Memory B cell (primary cell): Measurements from ENCODE around the gene TVP23A.

Source experiments
- ATAC-seq: fragments of 150-1000 bp; cut with Tn5 transposase; 2 replicates; pipeline ENCODE4 v1.10.0; 2021; ENCODE audit warnings: low read depth, mild to moderate bottlenecking, moderate library complexity
- DNase-seq, 2 donors: peaks; one replicate each; pipeline ENCODE4 v3.0.0; 2022; ENCODE audit warnings: low spot score in 2 of 2
- H3K27ac Mint-ChIP-seq: one replicate; pipeline ENCODE4 v1.8.0; 2022; ENCODE audit warnings: mild to moderate bottlenecking, moderate library complexity, mixed read lengths
- H3K27me3 Mint-ChIP-seq: one replicate; pipeline ENCODE4 v1.8.0; 2022; ENCODE audit warnings: mixed read lengths
- H3K36me3 Mint-ChIP-seq: one replicate; pipeline ENCODE4 v1.8.0; 2022; ENCODE audit warnings: mild to moderate bottlenecking, mixed read lengths
- H3K4me1 Mint-ChIP-seq: one replicate; pipeline ENCODE4 v1.8.0; 2022; ENCODE audit warnings: mixed read lengths
- H3K4me3 Mint-ChIP-seq: one replicate; pipeline ENCODE4 v1.8.0; 2022; ENCODE audit warnings: mild to moderate bottlenecking, moderate library complexity, mixed read lengths
- H3K9me3 Mint-ChIP-seq: one replicate; pipeline ENCODE4 v1.8.0; 2022; ENCODE audit warnings: mixed read lengths

The TVP23A gene

GRCh38 chr16:10817963-10818941 is at the start of gene TVP23A:
TVP23A (minus strand) TSS chr16:10818794; CDS start chr16:10818493, 301 bp downstream.
- Mint-ChIP-seq H3K27ac (no peak within 1 kb of the TSS), H3K9me3 (no peaks in the 10 kb centered on the region), H3K4me3 (no peak within 1 kb of the TSS), H3K27me3 (no peaks in the 10 kb centered on the region), H3K36me3 (no peaks in the 10 kb centered on the region), H3K4me1 (peaks cover 13% of the 10 kb centered on the region)
- ATAC-seq (no peak), DNase-seq (no peak)

GRCh38 chr16:10868104-10868595 is 49.6 kb upstream of the TVP23A start:
- Mint-ChIP-seq H3K4me3 (peak overlapping the region; percentile 73), H3K9me3 (no peaks in the 10 kb centered on the region), H3K4me1 (peaks cover 68% of the 10 kb centered on the region), H3K27me3 (no peaks in the 10 kb centered on the region), H3K36me3 (peaks cover 10% of the 10 kb centered on the region), H3K27ac (peak overlapping the region; percentile 94)
- no peak for ATAC-seq
- DNase-seq, result no peak

DNA sequence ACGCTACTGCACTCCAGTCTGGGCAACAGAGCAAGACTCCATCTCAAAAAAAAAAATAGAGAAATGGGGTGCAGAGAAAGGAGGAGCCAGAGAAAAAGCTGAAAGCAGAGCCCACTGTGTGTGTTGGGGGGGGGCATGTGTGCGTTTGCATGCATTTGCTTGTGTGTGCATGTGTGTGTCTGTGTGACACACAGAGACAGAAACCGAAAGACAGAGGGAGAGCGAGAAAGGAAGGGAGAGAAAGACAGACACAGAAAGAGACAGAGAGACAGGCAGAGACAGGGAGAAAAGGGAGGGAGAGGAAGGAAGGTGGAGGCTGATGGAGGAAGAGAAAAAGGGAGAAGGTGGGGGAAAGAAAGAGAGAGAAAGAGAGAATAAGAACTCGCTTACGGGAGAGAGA is 48.6 kb upstream of the TVP23A start:
- ATAC-seq (peak; percentile 11), DNase-seq (no peak)
- H3K4me1 Mint-ChIP-seq, result peaks cover 63% of the 10 kb centered on the region
- no peaks in the 10 kb centered on the region for H3K9me3 Mint-ChIP-seq
- H3K27me3 Mint-ChIP-seq, result no peaks in the 10 kb centered on the region
- H3K27ac Mint-ChIP-seq, result peak overlapping the region; percentile 94
- H3K36me3 Mint-ChIP-seq, result peaks cover 10% of the 10 kb centered on the region
- peak overlapping the region; percentile 81 for H3K4me3 Mint-ChIP-seq

DNA sequence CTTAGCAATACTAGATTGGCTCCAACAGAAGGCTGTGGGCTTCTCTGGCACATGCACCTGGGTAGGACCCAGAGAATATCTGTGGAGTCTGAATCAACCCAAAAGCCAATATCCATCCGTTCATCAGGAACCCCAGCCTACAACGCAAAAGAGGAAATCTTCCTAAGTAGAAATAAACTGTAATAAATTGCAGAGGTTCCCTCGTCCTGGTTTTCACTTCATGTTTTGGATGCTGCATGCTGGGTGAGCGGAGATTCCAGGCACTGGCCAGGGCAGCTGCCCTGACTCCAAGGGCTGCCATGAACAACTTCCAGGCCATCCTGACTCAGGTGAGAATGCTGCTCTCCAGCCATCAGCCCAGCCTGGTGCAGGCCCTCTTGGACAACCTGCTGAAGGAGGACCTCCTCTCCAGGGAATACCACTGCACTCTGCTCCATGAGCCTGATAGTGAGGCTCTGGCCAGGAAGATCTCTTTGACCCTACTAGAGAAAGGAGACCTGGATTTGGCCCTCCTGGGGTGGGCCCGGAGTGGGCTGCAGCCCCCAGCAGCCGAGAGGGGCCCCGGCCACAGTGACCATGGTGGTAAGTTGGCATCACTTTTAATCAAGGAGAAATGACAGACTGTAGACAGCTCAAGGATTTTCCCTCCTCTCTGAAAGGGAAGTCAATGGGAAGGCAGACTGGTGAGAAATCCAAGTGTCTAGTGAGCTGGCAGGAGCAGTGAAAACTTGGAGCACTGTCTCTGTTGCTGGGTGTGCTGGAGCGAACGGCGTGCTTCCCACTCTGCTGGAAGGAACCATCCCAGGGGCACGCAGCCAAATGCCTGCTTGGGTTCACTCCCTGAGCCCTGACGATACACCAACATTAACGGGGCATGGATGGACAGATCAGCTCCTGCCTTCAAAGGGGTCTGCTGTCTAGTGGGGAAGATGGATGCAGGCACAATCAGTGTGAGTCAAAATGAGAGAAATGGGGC is 47.7 kb upstream of the TVP23A start:
- Mint-ChIP-seq H3K27me3 (no peaks in the 10 kb centered on the region), H3K36me3 (peaks cover 10% of the 10 kb centered on the region), H3K4me3 (peak overlapping the region; percentile 38), H3K4me1 (peaks cover 56% of the 10 kb centered on the region), H3K27ac (peak overlapping the region; percentile 94), H3K9me3 (no peaks in the 10 kb centered on the region)
- DNase-seq, result no peak
- ATAC-seq, result no peak

GRCh38 chr16:10862438-10862837 is 43.8 kb upstream of the TVP23A start:
- Mint-ChIP-seq H3K27me3 (no peaks in the 10 kb centered on the region), H3K4me3 (no peak overlapping the region), H3K27ac (no peak overlapping the region), H3K36me3 (peaks cover 31% of the 10 kb centered on the region), H3K9me3 (peaks cover 8% of the 10 kb centered on the region), H3K4me1 (peaks cover 33% of the 10 kb centered on the region)
- ATAC-seq, result no peak
- DNase-seq, result no peak

DNA sequence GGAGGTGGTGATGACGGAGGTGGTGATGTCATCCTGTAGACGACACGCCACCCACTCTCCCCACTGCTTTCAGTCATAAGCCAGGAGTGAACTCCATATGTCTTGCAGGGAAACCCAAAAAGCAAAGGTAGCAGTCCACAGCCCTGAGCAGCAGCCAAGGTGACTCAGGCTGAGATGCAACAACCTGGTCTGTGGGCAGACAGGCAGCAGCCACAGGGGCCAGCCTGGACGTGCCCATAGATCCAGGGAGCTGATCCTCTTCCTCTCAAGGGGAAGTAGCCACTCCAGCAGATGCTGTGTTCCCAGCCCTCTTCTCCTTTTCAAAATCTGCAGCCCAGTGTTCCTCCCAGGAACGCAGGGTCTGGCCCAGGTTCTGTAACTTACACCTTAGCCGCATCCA is 41.1 kb upstream of the TVP23A start:
- DNase-seq (no peak), ATAC-seq (no peak)
- H3K27ac Mint-ChIP-seq, result no peak overlapping the region
- H3K4me1 Mint-ChIP-seq, result peaks cover 21% of the 10 kb centered on the region
- peaks cover 27% of the 10 kb centered on the region for H3K36me3 Mint-ChIP-seq
- H3K9me3 Mint-ChIP-seq, result peaks cover 8% of the 10 kb centered on the region
- H3K27me3 Mint-ChIP-seq, result no peaks in the 10 kb centered on the region
- H3K4me3 Mint-ChIP-seq, result no peak overlapping the region

- H3K4me3 Mint-ChIP-seq, result no peak overlapping the region
- no peak overlapping the region for H3K27ac Mint-ChIP-seq
- ATAC-seq, result no peak
- DNase-seq, result no peak
- peaks cover 8% of the 10 kb centered on the region for H3K9me3 Mint-ChIP-seq
- H3K4me1 Mint-ChIP-seq, result peaks cover 20% of the 10 kb centered on the region
- no peaks in the 10 kb centered on the region for H3K27me3 Mint-ChIP-seq
- H3K36me3 Mint-ChIP-seq, result peaks cover 29% of the 10 kb centered on the region
These were observed 40.4 kb upstream of the TVP23A start for GRCh38 chr16:10859020-10859419.

DNA sequence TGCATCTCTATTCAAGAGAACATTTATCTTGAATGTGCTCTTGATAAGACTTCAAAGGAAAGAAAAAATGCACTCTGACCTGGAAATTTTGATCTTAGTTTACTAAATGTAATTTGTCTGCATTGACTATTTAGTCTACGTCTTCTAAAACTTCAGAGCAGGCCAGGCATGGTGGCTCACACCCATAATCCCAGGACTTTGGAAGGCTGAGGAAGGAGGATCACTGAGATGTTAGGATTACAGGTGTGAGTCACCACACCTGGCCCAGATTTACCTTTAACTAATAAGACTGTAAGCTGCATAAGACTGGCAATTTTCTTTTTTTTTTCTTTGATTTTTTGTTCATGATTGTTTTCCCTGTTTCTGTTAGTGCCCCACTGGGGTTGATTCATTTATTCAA is 39.6 kb upstream of the TVP23A start:
- Mint-ChIP-seq H3K9me3 (peaks cover 8% of the 10 kb centered on the region), H3K4me1 (peaks cover 18% of the 10 kb centered on the region), H3K27ac (no peak overlapping the region), H3K4me3 (no peak overlapping the region), H3K27me3 (no peaks in the 10 kb centered on the region), H3K36me3 (peaks cover 27% of the 10 kb centered on the region)
- ATAC-seq (no peak), DNase-seq (no peak)

- peak; percentile 58 for ATAC-seq
- H3K4me3 Mint-ChIP-seq, result no peak overlapping the region
- H3K27ac Mint-ChIP-seq, result no peak overlapping the region
- peaks cover 8% of the 10 kb centered on the region for H3K9me3 Mint-ChIP-seq
- peaks cover 29% of the 10 kb centered on the region for H3K4me1 Mint-ChIP-seq
- peaks cover 30% of the 10 kb centered on the region for H3K36me3 Mint-ChIP-seq
- DNase-seq, result no peak
- no peaks in the 10 kb centered on the region for H3K27me3 Mint-ChIP-seq
These were observed 37.4 kb upstream of the TVP23A start for GRCh38 chr16:10856042-10856441.

- H3K27ac Mint-ChIP-seq, result peak overlapping the region; percentile 10
- no peak overlapping the region for H3K4me3 Mint-ChIP-seq
- ATAC-seq, result no peak
- no peaks in the 10 kb centered on the region for H3K27me3 Mint-ChIP-seq
- H3K4me1 Mint-ChIP-seq, result peaks cover 32% of the 10 kb centered on the region
- H3K36me3 Mint-ChIP-seq, result peaks cover 17% of the 10 kb centered on the region
- no peaks in the 10 kb centered on the region for H3K9me3 Mint-ChIP-seq
- no peak for DNase-seq
These were observed 34.4 kb upstream of the TVP23A start for GRCh38 chr16:10852948-10853347.

GRCh38 chr16:10852286-10852685 is 33.7 kb upstream of the TVP23A start:
- Mint-ChIP-seq H3K4me3 (peak overlapping the region; percentile 62), H3K4me1 (peaks cover 37% of the 10 kb centered on the region), H3K9me3 (no peaks in the 10 kb centered on the region), H3K27ac (peak overlapping the region; percentile 10), H3K27me3 (no peaks in the 10 kb centered on the region), H3K36me3 (peaks cover 18% of the 10 kb centered on the region)
- ATAC-seq, result no peak
- DNase-seq, result no peak

GRCh38 chr16:10851512-10851911 is 32.9 kb upstream of the TVP23A start:
- ATAC-seq (no peak), DNase-seq (no peak)
- peaks cover 44% of the 10 kb centered on the region for H3K4me1 Mint-ChIP-seq
- peaks cover 22% of the 10 kb centered on the region for H3K36me3 Mint-ChIP-seq
- H3K27ac Mint-ChIP-seq, result no peak overlapping the region
- no peak overlapping the region for H3K4me3 Mint-ChIP-seq
- H3K9me3 Mint-ChIP-seq, result no peaks in the 10 kb centered on the region
- H3K27me3 Mint-ChIP-seq, result no peaks in the 10 kb centered on the region

DNA sequence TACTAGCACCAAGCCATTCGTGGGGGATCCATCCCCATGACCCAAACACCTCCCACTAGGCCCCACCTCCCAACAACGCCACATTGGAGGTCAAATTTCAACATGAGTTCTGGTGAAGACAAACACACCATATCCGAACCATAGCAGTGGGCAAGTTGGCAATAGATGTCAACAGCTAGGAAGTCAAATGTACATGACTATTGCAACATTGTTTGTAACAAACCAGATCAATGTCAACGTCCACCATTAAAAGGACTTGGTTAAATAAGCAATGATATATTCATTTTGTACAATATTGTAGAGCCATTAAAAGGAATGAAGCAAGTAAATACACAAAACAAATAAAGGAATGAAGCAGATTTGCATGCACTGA is 31.9 kb upstream of the TVP23A start:
- DNase-seq (no peak), ATAC-seq (no peak)
- Mint-ChIP-seq H3K4me1 (peaks cover 37% of the 10 kb centered on the region), H3K4me3 (no peak overlapping the region), H3K9me3 (no peaks in the 10 kb centered on the region), H3K36me3 (peaks cover 22% of the 10 kb centered on the region), H3K27me3 (no peaks in the 10 kb centered on the region), H3K27ac (no peak overlapping the region)
